ENCODE measurements around the gene YPEL1. TPM values are rescaled to one million over a fixed set of nuclear protein-coding genes. Genes with fewer than 3 reads are reported as not detected.

The YPEL1 gene
- total RNA-seq, 1 experiment from 2014 or later: 3.6 TPM

- Histone ChIP-seq H3K4me3 (ENCODE audit: low read depth, low read length, poor library complexity, severe bottlenecking) (peak overlapping the region; percentile 59), H3K27me3 (replicated peaks; ENCODE audit: insufficient read depth, low read depth, low read length, poor library complexity) (no peaks in the 10 kb centered on the region), H3K9me3 (ENCODE audit: low read depth, low read length, poor library complexity, severe bottlenecking) (no peaks in the 10 kb centered on the region), H3K4me1 (ENCODE audit: insufficient read depth, low read length, poor library complexity, severe bottlenecking) (no peaks in the 10 kb centered on the region), H3K36me3 (ENCODE audit: insufficient read depth, low read length, poor library complexity, severe bottlenecking) (peaks cover 16% of the 10 kb centered on the region), H3K27ac (ENCODE audit: low read depth, low read length, poor library complexity, severe bottlenecking) (peak overlapping the region; percentile 60)
- TF ChIP-seq EZH2 (IDR thresholded peaks at IDR 0.05; ENCODE audit: borderline replicate concordance, low read depth, low read length, poor library complexity, severe bottlenecking) (no peak), CTCF (conservative IDR thresholded peaks at IDR 0.05; ENCODE audit: low read depth, low read length) (no peak)
- CTCF ChIA-PET: interaction anchor here (0.7 kb wide), 1 partner anchor 10 kb away, joined by 4 read pairs; no protein-coding TSS in a partner anchor
- intact Hi-C loops (cut with micrococcal nuclease; ENCODE audit: unreplicated experiment): no loop called here
- POLR2A ChIA-PET (ENCODE audit: low non-redundant PET): no interaction called here
- BruUV-seq (replicated peaks): no TSS peak
- no peak for DNase-seq (ENCODE audit: low spot score)
Observed at GRCh38 chr22:21657020-21657359, 78.6 kb downstream of the YPEL1 start.

- Histone ChIP-seq H3K4me1 (ENCODE audit: insufficient read depth, low read length, poor library complexity, severe bottlenecking) (peaks cover 6% of the 10 kb centered on the region), H3K4me3 (ENCODE audit: low read depth, low read length, poor library complexity, severe bottlenecking) (peak overlapping the region; percentile 67), H3K27me3 (replicated peaks; ENCODE audit: insufficient read depth, low read depth, low read length, poor library complexity) (no peaks in the 10 kb centered on the region), H3K9me3 (ENCODE audit: low read depth, low read length, poor library complexity, severe bottlenecking) (no peaks in the 10 kb centered on the region), H3K36me3 (ENCODE audit: insufficient read depth, low read length, poor library complexity, severe bottlenecking) (peaks cover 16% of the 10 kb centered on the region), H3K27ac (ENCODE audit: low read depth, low read length, poor library complexity, severe bottlenecking) (peak overlapping the region; percentile 73)
- TF ChIP-seq EZH2 (IDR thresholded peaks at IDR 0.05; ENCODE audit: borderline replicate concordance, low read depth, low read length, poor library complexity, severe bottlenecking) (no peak), CTCF (conservative IDR thresholded peaks at IDR 0.05; ENCODE audit: low read depth, low read length) (no peak)
- intact Hi-C loops (cut with micrococcal nuclease; ENCODE audit: unreplicated experiment): no loop called here
- POLR2A ChIA-PET (ENCODE audit: low non-redundant PET): no interaction called here
- CTCF ChIA-PET: interaction anchor here (1.2 kb wide), 1 partner anchor 10 kb away, joined by 4 read pairs; the partner anchor contains the start of gene SDF2L1
- no TSS peak for BruUV-seq (replicated peaks)
- DNase-seq (ENCODE audit: low spot score): no peak
Observed at GRCh38 chr22:21652547-21653545, 82.7 kb downstream of the YPEL1 start.

- Histone ChIP-seq H3K27ac (ENCODE audit: low read depth, low read length, poor library complexity, severe bottlenecking) (peak overlapping the region; percentile 83), H3K36me3 (ENCODE audit: insufficient read depth, low read length, poor library complexity, severe bottlenecking) (peaks cover 16% of the 10 kb centered on the region), H3K9me3 (ENCODE audit: low read depth, low read length, poor library complexity, severe bottlenecking) (no peaks in the 10 kb centered on the region), H3K27me3 (replicated peaks; ENCODE audit: insufficient read depth, low read depth, low read length, poor library complexity) (no peaks in the 10 kb centered on the region), H3K4me1 (ENCODE audit: insufficient read depth, low read length, poor library complexity, severe bottlenecking) (peaks cover 6% of the 10 kb centered on the region), H3K4me3 (ENCODE audit: low read depth, low read length, poor library complexity, severe bottlenecking) (peak overlapping the region; percentile 67)
- TF ChIP-seq EZH2 (IDR thresholded peaks at IDR 0.05; ENCODE audit: borderline replicate concordance, low read depth, low read length, poor library complexity, severe bottlenecking): no peak
- TF ChIP-seq CTCF (conservative IDR thresholded peaks at IDR 0.05; ENCODE audit: low read depth, low read length): no peak
- ChIA-PET POLR2A (ENCODE audit: low non-redundant PET) (no interaction called here), CTCF (interaction anchor here (1.2 kb wide), 1 partner anchor 10 kb away, joined by 4 read pairs; the partner anchor contains the start of gene SDF2L1)
- no TSS peak for BruUV-seq (replicated peaks)
- intact Hi-C loops (cut with micrococcal nuclease; ENCODE audit: unreplicated experiment): no loop called here
- peak; percentile 96 for DNase-seq (ENCODE audit: low spot score)
Observed at GRCh38 chr22:21652010-21652546, 83.5 kb downstream of the YPEL1 start.

All from A673 (cell line).